Hepatocyte (in vitro differentiated cells): Measurements from ENCODE around the gene HACD2.

Source experiments
- CTCF ChIP-seq: fragments of 200-600 bp; sonication (generic); IDR thresholded peaks from 2 replicates; pipeline ENCODE4 v1.5.1; 2016; ENCODE audit warnings: antibody characterized with exemption, mild to moderate bottlenecking; ENCODE audit not compliant: poor library complexity
- EZH2 ChIP-seq: fragments of 200-600 bp; sonication (generic); IDR thresholded peaks from 2 replicates; pipeline ENCODE4 v1.6.1; 2016; ENCODE audit warnings: antibody characterized with exemption, mild to moderate bottlenecking, borderline replicate concordance

GRCh38 chr3:123540285-123540684 is 44.6 kb downstream of the HACD2 start:
- TF ChIP-seq CTCF (no peak), EZH2 (no peak)
